DOHH2 (cell line): ENCODE data around the gene FHOD3.

Experiments
- H3F3A ChIP-seq: fragments of 200-600 bp; sonication (generic), shearing (Covaris generic); 2 replicates; pipeline ENCODE4 v1.6.0; 2016; ENCODE audit warnings: antibody characterized with exemption, mild to moderate bottlenecking; ENCODE audit not compliant: control insufficient read depth, insufficient read depth
- H3K27ac ChIP-seq: fragments of 200-600 bp; sonication (generic); 2 replicates; pipeline ENCODE4 v1.5.1; 2014; ENCODE audit warnings: low read depth, mild to moderate bottlenecking, low read length, moderate library complexity
- H3K27me3 ChIP-seq: fragments of 200-600 bp; sonication (generic); 2 replicates; pipeline ENCODE4 v1.6.1; 2014; ENCODE audit warnings: mild to moderate bottlenecking, low read length, mixed read lengths; ENCODE audit not compliant: control insufficient read depth
- H3K36me3 ChIP-seq: fragments of 200-600 bp; sonication (generic); 2 replicates; pipeline ENCODE4 v1.6.1; 2014; ENCODE audit warnings: mild to moderate bottlenecking, low read length, moderate library complexity, mixed read lengths; ENCODE audit not compliant: control insufficient read depth
- H3K4me1 ChIP-seq: fragments of 200-600 bp; sonication (generic); 2 replicates; pipeline ENCODE4 v1.6.1; 2014; ENCODE audit warnings: mild to moderate bottlenecking, low read length, mixed read lengths; ENCODE audit not compliant: control insufficient read depth
- H3K4me2 ChIP-seq: fragments of 200-600 bp; sonication (generic); 2 replicates; pipeline ENCODE4 v1.6.0; 2014; ENCODE audit warnings: mild to moderate bottlenecking, low read length, moderate library complexity
- H3K4me3 ChIP-seq: fragments of 200-600 bp; sonication (generic); 2 replicates; pipeline ENCODE4 v1.5.1; 2014; ENCODE audit warnings: mild to moderate bottlenecking, low read length, mixed read lengths
- H3K79me2 ChIP-seq: fragments of 200-600 bp; sonication (generic); 2 replicates; pipeline ENCODE4 v1.6.1; 2014; ENCODE audit warnings: mild to moderate bottlenecking, low read length, mixed read lengths; ENCODE audit not compliant: control insufficient read depth
- H3K9me2 ChIP-seq: fragments of 200-600 bp; sonication (generic); replicated peaks from 2 replicates; pipeline ENCODE4 v1.6.1; 2014; ENCODE audit warnings: mild to moderate bottlenecking, low read length, mixed read lengths; ENCODE audit not compliant: control insufficient read depth
- H3K9me3 ChIP-seq: fragments of 200-600 bp; sonication (generic); 2 replicates; pipeline ENCODE4 v1.6.1; 2014; ENCODE audit warnings: antibody characterized with exemption, low read length, mixed read lengths; ENCODE audit not compliant: control insufficient read depth, insufficient read depth
- H4K20me1 ChIP-seq: fragments of 200-600 bp; sonication (generic); 2 replicates; pipeline ENCODE4 v1.6.0; 2014; ENCODE audit warnings: low read depth, mild to moderate bottlenecking, antibody characterized with exemption, low read length, moderate library complexity; ENCODE audit not compliant: control insufficient read depth, insufficient read depth
- EZH2phosphoT487 ChIP-seq: fragments of 200-600 bp; sonication (generic); IDR thresholded peaks from 2 replicates; pipeline ENCODE4 v1.6.1; 2017; ENCODE audit warnings: borderline replicate concordance, mild to moderate bottlenecking, antibody characterized with exemption, low read length, moderate library complexity, mixed read lengths
- TF ChIP-seq, protein P1 (sequence below): fragments of 200-600 bp; sonication (generic); IDR thresholded peaks from one replicate; pipeline ENCODE4 v1.5.1; 2014; ENCODE audit warnings: antibody characterized with exemption, mild to moderate bottlenecking, low read depth, low read length; ENCODE audit not compliant: poor library complexity, severe bottlenecking

Gene FHOD3

DNA sequence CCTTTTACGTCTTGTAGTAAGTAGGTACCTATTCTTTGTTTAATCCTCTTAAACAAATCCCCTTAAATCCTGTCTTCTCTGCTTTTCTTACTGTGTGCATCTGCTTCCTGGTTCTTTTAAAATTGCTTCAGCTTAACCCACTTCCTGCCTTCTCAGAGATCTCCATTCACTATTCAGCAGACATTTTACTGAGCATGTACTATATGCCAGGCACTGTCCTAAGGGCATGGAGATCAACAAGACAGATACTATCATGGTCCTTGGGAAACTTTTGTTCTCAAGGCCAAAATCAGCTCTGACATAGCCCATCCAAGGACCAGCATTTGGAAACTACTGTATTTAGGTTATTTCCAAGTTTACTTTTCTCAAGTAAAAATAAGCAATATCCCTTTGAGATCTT, 303.8 kb downstream of the FHOD3 start:
- Histone ChIP-seq H3K4me1 (no peaks in the 10 kb centered on the region), H3K9me3 (peaks cover 14% of the 10 kb centered on the region), H3K27ac (no peak overlapping the region), H3K9me2 (no peaks in the 10 kb centered on the region), H4K20me1 (no peaks in the 10 kb centered on the region), H3K27me3 (no peaks in the 10 kb centered on the region), H3K4me3 (no peak overlapping the region), H3K36me3 (no peaks in the 10 kb centered on the region), H3F3A (no peaks in the 10 kb centered on the region), H3K4me2 (no peak overlapping the region), H3K79me2 (no peaks in the 10 kb centered on the region)
- TF ChIP-seq, protein P1, sequence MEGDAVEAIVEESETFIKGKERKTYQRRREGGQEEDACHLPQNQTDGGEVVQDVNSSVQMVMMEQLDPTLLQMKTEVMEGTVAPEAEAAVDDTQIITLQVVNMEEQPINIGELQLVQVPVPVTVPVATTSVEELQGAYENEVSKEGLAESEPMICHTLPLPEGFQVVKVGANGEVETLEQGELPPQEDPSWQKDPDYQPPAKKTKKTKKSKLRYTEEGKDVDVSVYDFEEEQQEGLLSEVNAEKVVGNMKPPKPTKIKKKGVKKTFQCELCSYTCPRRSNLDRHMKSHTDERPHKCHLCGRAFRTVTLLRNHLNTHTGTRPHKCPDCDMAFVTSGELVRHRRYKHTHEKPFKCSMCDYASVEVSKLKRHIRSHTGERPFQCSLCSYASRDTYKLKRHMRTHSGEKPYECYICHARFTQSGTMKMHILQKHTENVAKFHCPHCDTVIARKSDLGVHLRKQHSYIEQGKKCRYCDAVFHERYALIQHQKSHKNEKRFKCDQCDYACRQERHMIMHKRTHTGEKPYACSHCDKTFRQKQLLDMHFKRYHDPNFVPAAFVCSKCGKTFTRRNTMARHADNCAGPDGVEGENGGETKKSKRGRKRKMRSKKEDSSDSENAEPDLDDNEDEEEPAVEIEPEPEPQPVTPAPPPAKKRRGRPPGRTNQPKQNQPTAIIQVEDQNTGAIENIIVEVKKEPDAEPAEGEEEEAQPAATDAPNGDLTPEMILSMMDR: no peak

DNA sequence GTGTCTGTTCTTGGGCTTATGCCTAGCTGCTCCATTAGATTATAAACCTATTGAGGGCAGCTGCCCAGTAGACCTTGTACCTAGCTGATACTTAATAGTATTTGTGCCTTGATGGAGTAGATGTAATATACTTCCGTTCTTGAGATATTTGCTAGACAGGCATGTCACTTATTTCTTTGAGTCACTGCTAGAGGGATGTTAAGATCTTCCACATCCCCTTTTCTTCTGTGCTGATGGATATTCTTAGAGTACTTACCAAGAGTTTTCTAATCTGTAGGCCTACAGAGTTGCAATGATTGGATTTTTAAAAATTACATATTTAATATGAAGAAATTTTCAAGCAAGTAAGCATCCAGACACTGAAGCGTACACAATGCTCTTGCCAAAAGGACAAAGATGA, 304.6 kb downstream of the FHOD3 start:
- no peaks in the 10 kb centered on the region for H4K20me1 ChIP-seq
- H3K79me2 ChIP-seq: no peaks in the 10 kb centered on the region
- TF ChIP-seq, protein P1: no peak
- no peak for TF ChIP-seq EZH2phosphoT487
- H3K4me1 ChIP-seq: no peaks in the 10 kb centered on the region
- no peaks in the 10 kb centered on the region for H3K9me2 ChIP-seq
- H3K9me3 ChIP-seq: peaks cover 14% of the 10 kb centered on the region
- no peaks in the 10 kb centered on the region for H3K36me3 ChIP-seq
- no peaks in the 10 kb centered on the region for H3F3A ChIP-seq
- no peak overlapping the region for H3K4me2 ChIP-seq
- H3K4me3 ChIP-seq: no peak overlapping the region
- no peak overlapping the region for H3K27ac ChIP-seq
- no peaks in the 10 kb centered on the region for H3K27me3 ChIP-seq

DNA sequence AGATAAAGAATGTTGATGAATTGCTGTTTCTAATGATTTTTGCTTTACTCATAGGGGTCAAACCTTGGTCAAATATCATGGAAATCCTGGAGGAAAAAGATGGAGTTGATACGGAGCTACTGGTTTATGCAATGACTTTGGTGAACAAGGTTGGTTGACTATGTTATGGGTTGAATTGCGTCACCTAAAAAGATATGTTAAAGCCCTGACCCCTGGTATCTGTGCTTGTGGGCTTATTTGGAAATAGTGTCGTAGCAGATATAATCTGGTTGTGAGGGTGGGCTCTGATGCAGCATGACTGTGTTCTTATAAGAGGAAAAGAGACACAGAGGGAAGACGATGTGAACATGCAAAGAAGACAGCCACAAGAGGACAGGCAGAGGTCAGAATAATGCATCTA, 305.1 kb downstream of the FHOD3 start:
- Histone ChIP-seq H3K27ac (no peak overlapping the region), H3K9me3 (peaks cover 14% of the 10 kb centered on the region), H3K79me2 (no peaks in the 10 kb centered on the region), H4K20me1 (no peaks in the 10 kb centered on the region), H3K27me3 (no peaks in the 10 kb centered on the region), H3K4me3 (no peak overlapping the region), H3K4me2 (no peak overlapping the region), H3K36me3 (no peaks in the 10 kb centered on the region), H3K4me1 (no peaks in the 10 kb centered on the region), H3F3A (no peaks in the 10 kb centered on the region), H3K9me2 (no peaks in the 10 kb centered on the region)
- TF ChIP-seq, protein P1: no peak
- no peak for TF ChIP-seq EZH2phosphoT487

DNA sequence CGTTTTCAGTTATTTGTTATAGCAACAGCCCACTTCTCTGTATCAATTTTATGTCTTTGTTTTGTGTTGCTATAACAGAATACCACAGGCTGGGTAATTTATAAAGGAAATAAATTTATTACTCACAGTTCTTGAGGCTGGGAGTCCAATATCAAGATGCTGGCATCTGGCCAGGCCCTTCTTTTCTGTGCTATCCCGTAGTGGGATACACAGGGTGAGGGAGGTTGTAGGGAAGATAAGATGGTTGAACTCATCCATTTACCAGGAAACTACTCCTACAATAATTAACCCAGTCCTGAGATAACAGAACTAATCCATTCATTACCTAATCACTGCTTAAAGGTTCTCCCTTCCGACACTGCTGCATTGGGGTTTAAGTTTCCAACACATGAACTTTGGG, 310.6 kb downstream of the FHOD3 start:
- Histone ChIP-seq H3K4me1 (peaks cover 11% of the 10 kb centered on the region), H3K27me3 (no peaks in the 10 kb centered on the region), H3K36me3 (no peaks in the 10 kb centered on the region), H3K9me2 (no peaks in the 10 kb centered on the region), H3K27ac (no peak overlapping the region), H3F3A (no peaks in the 10 kb centered on the region), H3K79me2 (no peaks in the 10 kb centered on the region), H3K4me2 (no peak overlapping the region), H3K9me3 (no peaks in the 10 kb centered on the region), H4K20me1 (no peaks in the 10 kb centered on the region), H3K4me3 (no peak overlapping the region)
- TF ChIP-seq EZH2phosphoT487: no peak
- TF ChIP-seq, protein P1: no peak
